ENCODE measurements around the gene MKLN1.

MKLN1 gene

GRCh38 chr7:131358636-131359035 is 31.0 kb downstream of the MKLN1 start:
- in situ Hi-C loops (cut with HindIII; ENCODE audit: low sequenced_read_pairs) = no loop called here
- DNase-seq (ENCODE audit: low read depth, low spot score) = no peak
- TF ChIP-seq, protein P1, sequence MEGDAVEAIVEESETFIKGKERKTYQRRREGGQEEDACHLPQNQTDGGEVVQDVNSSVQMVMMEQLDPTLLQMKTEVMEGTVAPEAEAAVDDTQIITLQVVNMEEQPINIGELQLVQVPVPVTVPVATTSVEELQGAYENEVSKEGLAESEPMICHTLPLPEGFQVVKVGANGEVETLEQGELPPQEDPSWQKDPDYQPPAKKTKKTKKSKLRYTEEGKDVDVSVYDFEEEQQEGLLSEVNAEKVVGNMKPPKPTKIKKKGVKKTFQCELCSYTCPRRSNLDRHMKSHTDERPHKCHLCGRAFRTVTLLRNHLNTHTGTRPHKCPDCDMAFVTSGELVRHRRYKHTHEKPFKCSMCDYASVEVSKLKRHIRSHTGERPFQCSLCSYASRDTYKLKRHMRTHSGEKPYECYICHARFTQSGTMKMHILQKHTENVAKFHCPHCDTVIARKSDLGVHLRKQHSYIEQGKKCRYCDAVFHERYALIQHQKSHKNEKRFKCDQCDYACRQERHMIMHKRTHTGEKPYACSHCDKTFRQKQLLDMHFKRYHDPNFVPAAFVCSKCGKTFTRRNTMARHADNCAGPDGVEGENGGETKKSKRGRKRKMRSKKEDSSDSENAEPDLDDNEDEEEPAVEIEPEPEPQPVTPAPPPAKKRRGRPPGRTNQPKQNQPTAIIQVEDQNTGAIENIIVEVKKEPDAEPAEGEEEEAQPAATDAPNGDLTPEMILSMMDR (IDR thresholded peaks at IDR 0.05; ENCODE audit: low read depth, low read length) = no peak

GRCh38 chr7:131359136-131359776 is 31.6 kb downstream of the MKLN1 start:
- H3K4me3 ChIP-seq (ENCODE audit: low read depth, low read length) = no peak overlapping the region
- in situ Hi-C loops (cut with HindIII; ENCODE audit: low sequenced_read_pairs) = no loop called here
- DNase-seq (ENCODE audit: low read depth, low spot score) = no peak
- TF ChIP-seq, protein P1 (IDR thresholded peaks at IDR 0.05; ENCODE audit: low read depth, low read length) = no peak

More at GRCh38 chr7:131358636-131359035, 31.0 kb downstream of the MKLN1 start:
- no peak overlapping the region for H3K4me3 ChIP-seq (ENCODE audit: low read depth, low read length)

GRCh38 chr7:131363719-131364118 is 36.0 kb downstream of the MKLN1 start:
- in situ Hi-C loops (cut with HindIII; ENCODE audit: low sequenced_read_pairs) = no loop called here
- TF ChIP-seq, protein P1 (IDR thresholded peaks at IDR 0.05; ENCODE audit: low read depth, low read length) = no peak
- no peak overlapping the region for H3K4me3 ChIP-seq (ENCODE audit: low read depth, low read length)
- no peak for DNase-seq (ENCODE audit: low read depth, low spot score)

DNA sequence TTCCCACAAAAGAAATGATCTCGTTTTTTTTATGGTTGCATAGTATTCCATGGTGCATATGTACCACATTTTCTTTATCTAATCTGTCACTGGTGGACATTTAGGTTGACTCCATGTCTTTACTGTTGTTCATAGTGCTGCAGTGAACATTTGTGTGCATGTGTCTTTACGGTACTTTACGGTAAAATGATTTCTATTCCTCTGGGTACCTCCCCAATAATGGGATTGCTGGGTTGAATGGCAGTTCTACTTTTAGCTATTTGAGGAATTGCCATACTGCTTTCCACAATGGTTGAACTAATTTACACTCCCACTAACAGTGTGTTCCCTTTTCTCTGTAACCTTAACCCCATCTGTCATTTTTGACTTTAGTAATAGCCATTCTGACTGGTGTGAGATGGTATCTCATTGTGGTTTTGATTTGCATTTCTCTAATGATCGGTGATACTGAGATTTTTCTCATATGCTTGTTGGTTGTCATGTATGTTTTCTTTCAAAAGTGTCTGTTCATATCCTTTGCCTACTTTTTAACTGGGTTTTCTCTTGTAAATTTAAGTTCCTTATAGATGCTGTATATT is 37.2 kb downstream of the MKLN1 start:
- H3K4me3 ChIP-seq (ENCODE audit: low read depth, low read length) = no peak overlapping the region
- in situ Hi-C loops (cut with HindIII; ENCODE audit: low sequenced_read_pairs) = no loop called here
- TF ChIP-seq, protein P1 (IDR thresholded peaks at IDR 0.05; ENCODE audit: low read depth, low read length) = no peak
- no peak for DNase-seq (ENCODE audit: low read depth, low spot score)

GRCh38 chr7:131365838-131366237 is 38.2 kb downstream of the MKLN1 start:
- H3K4me3 ChIP-seq (ENCODE audit: low read depth, low read length) = no peak overlapping the region
- TF ChIP-seq, protein P1 (IDR thresholded peaks at IDR 0.05; ENCODE audit: low read depth, low read length) = no peak
- peak; percentile 26 for DNase-seq (ENCODE audit: low read depth, low spot score)
- in situ Hi-C loops (cut with HindIII; ENCODE audit: low sequenced_read_pairs) = no loop called here

GRCh38 chr7:131369354-131369753 is 41.7 kb downstream of the MKLN1 start:
- TF ChIP-seq, protein P1 (IDR thresholded peaks at IDR 0.05; ENCODE audit: low read depth, low read length) = no peak
- no peak overlapping the region for H3K4me3 ChIP-seq (ENCODE audit: low read depth, low read length)
- DNase-seq (ENCODE audit: low read depth, low spot score) = no peak
- in situ Hi-C loops (cut with HindIII; ENCODE audit: low sequenced_read_pairs) = no loop called here
